Trophoblast cell (in vitro differentiated cells and primary cell): ENCODE results near the gene MPPED2.

Experiments
- DNase-seq, 2 donors: peaks; one replicate each; pipeline ENCODE4 v3.0.0-alpha.2; 2016
- H2AFZ ChIP-seq: 2 replicates; pipeline ENCODE4 v1.6.1; 2013; ENCODE audit warnings: low read length, moderate library complexity, mild to moderate bottlenecking; ENCODE audit not compliant: insufficient read depth, poor library complexity
- H2AK5ac ChIP-seq: 2 replicates; pipeline ENCODE4 v1.6.1; 2013; ENCODE audit warnings: mild to moderate bottlenecking, low read length
- H2BK120ac ChIP-seq: 2 replicates; pipeline ENCODE4 v1.6.1; 2013; ENCODE audit warnings: low read length, mild to moderate bottlenecking, moderate library complexity; ENCODE audit not compliant: insufficient read depth, poor library complexity
- H2BK12ac ChIP-seq: 2 replicates; pipeline ENCODE4 v1.6.1; 2013; ENCODE audit warnings: mild to moderate bottlenecking, low read length, moderate library complexity
- H2BK5ac ChIP-seq: 2 replicates; pipeline ENCODE4 v1.6.1; 2013; ENCODE audit warnings: low read length, low read depth, moderate library complexity, mild to moderate bottlenecking; ENCODE audit not compliant: poor library complexity
- H3K14ac ChIP-seq: 2 replicates; pipeline ENCODE4 v1.6.1; 2013; ENCODE audit warnings: mild to moderate bottlenecking, low read length
- H3K18ac ChIP-seq: 2 replicates; pipeline ENCODE4 v1.6.1; 2013; ENCODE audit warnings: mild to moderate bottlenecking, low read length
- H3K23ac ChIP-seq: 2 replicates; pipeline ENCODE4 v1.6.1; 2013; ENCODE audit warnings: low read length
- H3K27ac ChIP-seq: 2 replicates; pipeline ENCODE4 v1.5.1; 2013; ENCODE audit warnings: low read depth, mild to moderate bottlenecking, inconsistent platforms, low read length, moderate library complexity
- H3K27me3 ChIP-seq: 2 replicates; pipeline ENCODE4 v1.6.1; 2013; ENCODE audit warnings: inconsistent platforms, mild to moderate bottlenecking, low read length, moderate library complexity; ENCODE audit not compliant: insufficient read depth
- H3K36me3 ChIP-seq, 2 experiments: 1 replicate in 1 of 2; 2 replicates in 1 of 2; pipeline ENCODE4 v1.6.1; 2013; ENCODE audit warnings: low read length in 2 of 2, mild to moderate bottlenecking in 2 of 2, moderate library complexity in 1 of 2; ENCODE audit not compliant: insufficient read depth in 2 of 2, control insufficient read depth in 1 of 2
- H3K4ac ChIP-seq: 2 replicates; pipeline ENCODE4 v1.6.1; 2013; ENCODE audit warnings: low read depth, mild to moderate bottlenecking, low read length, moderate library complexity
- H3K4me1 ChIP-seq, 2 experiments: 1 replicate in 1 of 2; 2 replicates in 1 of 2; pipeline ENCODE4 v1.6.1; 2013; ENCODE audit warnings: low read length in 2 of 2, mild to moderate bottlenecking in 2 of 2, moderate library complexity in 1 of 2; ENCODE audit not compliant: insufficient read depth in 2 of 2, control insufficient read depth in 1 of 2
- H3K4me2 ChIP-seq: 2 replicates; pipeline ENCODE4 v1.6.1; 2013; ENCODE audit warnings: inconsistent platforms, mild to moderate bottlenecking, low read length, moderate library complexity
- H3K4me3 ChIP-seq: 2 replicates; pipeline ENCODE4 v1.5.1; 2013; ENCODE audit warnings: mild to moderate bottlenecking, low read depth, low read length, inconsistent platforms
- H3K79me1 ChIP-seq: one replicate; pipeline ENCODE4 v1.6.1; 2013; ENCODE audit warnings: low read length
- H3K79me2 ChIP-seq: 2 replicates; pipeline ENCODE4 v1.6.1; 2013; ENCODE audit warnings: low read length, mild to moderate bottlenecking; ENCODE audit not compliant: control insufficient read depth, insufficient read depth, poor library complexity
- H3K9ac ChIP-seq: 2 replicates; pipeline ENCODE4 v1.6.1; 2013; ENCODE audit warnings: mild to moderate bottlenecking, low read length
- H3K9me3 ChIP-seq: 2 replicates; pipeline ENCODE4 v1.6.1; 2013; ENCODE audit warnings: low read depth, mild to moderate bottlenecking, control low read depth, inconsistent platforms, low read length; ENCODE audit not compliant: insufficient read depth
- H4K12ac ChIP-seq: 2 replicates; pipeline ENCODE4 v1.6.1; 2013; ENCODE audit warnings: low read depth, mild to moderate bottlenecking, low read length, moderate library complexity
- H4K8ac ChIP-seq: 2 replicates; pipeline ENCODE4 v1.6.1; 2013; ENCODE audit warnings: low read depth, mild to moderate bottlenecking, low read length, moderate library complexity
- H4K91ac ChIP-seq: one replicate; pipeline ENCODE4 v1.6.1; 2013; ENCODE audit warnings: low read depth, mild to moderate bottlenecking, low read length, moderate library complexity
- WGBS: extraction: QIAGEN DNeasy Blood & Tissue Kit; methylation state at CpG from one replicate; pipeline ENCODE4 v1.1.7; 2013; ENCODE audit warnings: missing lambda C conversion rate; ENCODE audit not compliant: insufficient read length, insufficient coverage; ENCODE audit errors: extremely low coverage; 5-methylcytosine and 5-hydroxymethylcytosine counted together

Gene MPPED2

DNA sequence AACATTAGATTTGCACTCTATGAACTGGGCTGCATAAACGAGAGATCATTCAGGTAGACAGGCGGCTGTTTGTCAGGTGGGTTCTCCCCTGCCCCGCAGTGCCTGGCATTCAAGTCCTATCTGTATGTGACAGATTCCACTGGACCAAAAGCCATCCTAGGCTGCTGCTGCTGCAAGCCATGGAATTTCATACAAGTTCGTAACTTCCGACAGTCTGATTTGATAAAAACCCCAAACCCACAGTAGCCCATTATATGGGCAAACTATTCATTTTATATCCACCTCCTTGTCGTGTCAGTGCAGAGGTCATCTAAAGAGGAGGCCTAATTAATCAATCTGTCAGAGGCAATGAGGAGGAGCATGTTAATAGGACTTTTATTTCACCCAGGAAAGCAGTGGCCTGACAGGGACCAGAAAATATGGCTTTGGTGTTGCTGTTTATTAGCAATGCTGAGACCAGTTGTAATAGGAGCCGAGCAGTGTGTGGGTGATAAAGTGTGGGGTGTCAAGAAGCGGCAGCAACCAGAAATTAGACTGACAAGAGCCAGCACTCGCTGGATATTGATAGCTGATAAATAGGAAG lies 139.0 kb downstream of the MPPED2 start:
- H4K12ac ChIP-seq, result no peak overlapping the region
- no peaks in the 10 kb centered on the region for H3K79me1 ChIP-seq
- H3K9ac ChIP-seq, result no peak overlapping the region
- no peak overlapping the region for H2BK12ac ChIP-seq
- no peak overlapping the region for H2BK120ac ChIP-seq
- H3K27me3 ChIP-seq, result no peaks in the 10 kb centered on the region
- H3K27ac ChIP-seq, result no peak overlapping the region
- no peak overlapping the region for H3K4me2 ChIP-seq
- no peaks in the 10 kb centered on the region for H3K4me1 ChIP-seq
- no peak overlapping the region for H3K18ac ChIP-seq
- no peak overlapping the region for H3K14ac ChIP-seq
- H3K23ac ChIP-seq, result no peak overlapping the region
- no peak overlapping the region for H4K91ac ChIP-seq
- H3K79me2 ChIP-seq, result no peaks in the 10 kb centered on the region
- H2BK5ac ChIP-seq, result no peak overlapping the region
- no peak overlapping the region for H3K4me3 ChIP-seq
- no CpG with 5 or more reads among the region's 9 CpGs for whole genome bisulfite sequencing
- H3K9me3 ChIP-seq, result no peaks in the 10 kb centered on the region
- DNase-seq, result no peak
- H4K8ac ChIP-seq, result no peak overlapping the region
- no peak overlapping the region for H2AFZ ChIP-seq
- no peaks in the 10 kb centered on the region for H3K36me3 ChIP-seq
- H3K4ac ChIP-seq, result no peak overlapping the region
- H2AK5ac ChIP-seq, result no peak overlapping the region

GRCh38 chr11:30446520-30446919 lies 139.6 kb downstream of the MPPED2 start:
- H3K79me2 ChIP-seq, result no peaks in the 10 kb centered on the region
- H2BK5ac ChIP-seq, result no peak overlapping the region
- H3K23ac ChIP-seq, result no peak overlapping the region
- H2AK5ac ChIP-seq, result no peak overlapping the region
- H2BK120ac ChIP-seq, result no peak overlapping the region
- H3K27ac ChIP-seq, result no peak overlapping the region
- no peak overlapping the region for H4K91ac ChIP-seq
- H3K4me1 ChIP-seq, result no peaks in the 10 kb centered on the region
- no peaks in the 10 kb centered on the region for H3K9me3 ChIP-seq
- H2AFZ ChIP-seq, result no peak overlapping the region
- H3K9ac ChIP-seq, result no peak overlapping the region
- H3K4me2 ChIP-seq, result no peak overlapping the region
- H3K79me1 ChIP-seq, result no peaks in the 10 kb centered on the region
- H3K14ac ChIP-seq, result no peak overlapping the region
- H3K18ac ChIP-seq, result no peak overlapping the region
- no peak overlapping the region for H3K4ac ChIP-seq
- DNase-seq, result no peak
- no peak overlapping the region for H2BK12ac ChIP-seq
- no peak overlapping the region for H4K12ac ChIP-seq
- no CpG with 5 or more reads among the region's 7 CpGs for WGBS
- H3K36me3 ChIP-seq, result no peaks in the 10 kb centered on the region
- H3K4me3 ChIP-seq, result no peak overlapping the region
- H3K27me3 ChIP-seq, result no peaks in the 10 kb centered on the region
- H4K8ac ChIP-seq, result no peak overlapping the region

- Histone ChIP-seq H3K36me3 (no peaks in the 10 kb centered on the region), H3K4me2 (peak overlapping the region; percentile 22), H3K9ac (no peak overlapping the region), H4K8ac (no peak overlapping the region), H4K12ac (no peak overlapping the region), H3K4me1 (no peaks in the 10 kb centered on the region), H3K79me2 (no peaks in the 10 kb centered on the region), H3K23ac (no peak overlapping the region), H3K27me3 (no peaks in the 10 kb centered on the region), H3K27ac (no peak overlapping the region), H2BK12ac (no peak overlapping the region), H3K4ac (no peak overlapping the region), H2BK120ac (no peak overlapping the region), H4K91ac (no peak overlapping the region), H3K79me1 (no peaks in the 10 kb centered on the region), H3K18ac (no peak overlapping the region), H3K14ac (no peak overlapping the region), H3K9me3 (no peaks in the 10 kb centered on the region), H2BK5ac (no peak overlapping the region), H2AFZ (no peak overlapping the region), H2AK5ac (no peak overlapping the region), H3K4me3 (no peak overlapping the region)
- no CpG with 5 or more reads among the region's 2 CpGs for WGBS
- no peak for DNase-seq
Measured at GRCh38 chr11:30445056-30445455, 141.1 kb downstream of the MPPED2 start.

GRCh38 chr11:30440510-30440909 lies 145.6 kb downstream of the MPPED2 start:
- no peaks in the 10 kb centered on the region for H3K36me3 ChIP-seq
- no peak overlapping the region for H2AFZ ChIP-seq
- H3K27ac ChIP-seq, result no peak overlapping the region
- H3K23ac ChIP-seq, result no peak overlapping the region
- H3K4me2 ChIP-seq, result no peak overlapping the region
- H4K8ac ChIP-seq, result no peak overlapping the region
- H4K91ac ChIP-seq, result no peak overlapping the region
- H3K27me3 ChIP-seq, result no peaks in the 10 kb centered on the region
- H2BK120ac ChIP-seq, result no peak overlapping the region
- peaks cover 0 to 2% of the 10 kb centered on the region in 2 experiments for H3K4me1 ChIP-seq
- no peaks in the 10 kb centered on the region for H3K9me3 ChIP-seq
- no peak overlapping the region for H4K12ac ChIP-seq
- H3K4me3 ChIP-seq, result no peak overlapping the region
- no peak overlapping the region for H3K14ac ChIP-seq
- no peaks in the 10 kb centered on the region for H3K79me2 ChIP-seq
- H2AK5ac ChIP-seq, result no peak overlapping the region
- no peak overlapping the region for H3K4ac ChIP-seq
- H3K18ac ChIP-seq, result no peak overlapping the region
- no peak overlapping the region for H3K9ac ChIP-seq
- no peak for DNase-seq
- no CpG with 5 or more reads among the region's 4 CpGs for WGBS
- H3K79me1 ChIP-seq, result no peaks in the 10 kb centered on the region
- no peak overlapping the region for H2BK12ac ChIP-seq
- no peak overlapping the region for H2BK5ac ChIP-seq
